ENCODE results near the gene LRRC56. TPM values are rescaled to one million over a fixed set of nuclear protein-coding genes. Genes with fewer than 3 reads are reported as not detected.

LRRC56 gene
- total RNA-seq, 1 donor from 2014 or later = 2.7 TPM

DNA sequence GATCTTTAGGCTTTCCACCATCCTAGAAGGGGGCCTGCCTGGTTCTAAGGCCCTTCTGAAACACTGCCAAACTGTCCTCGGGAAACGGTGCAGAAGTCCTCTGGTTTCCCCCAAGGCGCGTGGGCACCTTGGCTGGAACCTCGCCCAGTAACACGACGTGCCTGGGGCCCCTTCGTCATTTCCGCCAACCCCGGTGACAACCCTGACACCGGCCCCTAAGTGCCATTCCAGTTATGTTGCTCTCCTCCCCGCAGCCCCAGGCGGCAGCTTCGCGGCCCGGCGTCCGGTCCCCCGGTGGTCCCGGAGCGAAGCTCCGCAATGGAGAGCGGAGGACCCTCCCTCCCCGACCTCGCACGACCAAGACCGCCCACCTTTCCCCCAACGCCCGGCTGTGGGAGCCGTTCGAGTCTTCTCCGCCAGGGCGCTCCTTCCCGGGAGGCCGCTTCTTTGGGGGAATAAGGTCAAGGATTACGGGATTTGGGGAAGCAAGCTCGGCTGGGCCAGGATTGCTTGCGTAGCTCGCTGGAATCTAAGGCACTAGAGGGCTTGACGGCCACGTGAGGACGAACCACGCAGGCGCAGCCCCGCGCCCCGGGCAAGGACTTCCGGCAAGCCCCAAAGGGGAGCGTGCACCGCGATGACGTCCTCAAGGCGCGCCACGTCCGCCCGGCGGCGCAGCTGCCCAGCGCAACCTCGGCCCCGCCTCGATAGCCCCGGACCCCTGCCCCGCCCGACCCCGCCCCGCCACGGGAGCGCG, 30.9 kb upstream of the LRRC56 start:
- Mint-ChIP-seq H3K36me3 (ENCODE audit: low read depth) (peaks cover 4% of the 10 kb centered on the region), H3K9me3 (ENCODE audit: low read depth) (no peaks in the 10 kb centered on the region), H3K4me3 (ENCODE audit: unreplicated experiment) (peak overlapping the region; percentile 93), H3K27ac (ENCODE audit: unreplicated experiment) (peak overlapping the region; percentile 100), H3K4me1 (ENCODE audit: low read depth) (peaks cover 40% of the 10 kb centered on the region), H3K27me3 (ENCODE audit: low read depth) (no peaks in the 10 kb centered on the region)
- TF ChIP-seq, protein P1, sequence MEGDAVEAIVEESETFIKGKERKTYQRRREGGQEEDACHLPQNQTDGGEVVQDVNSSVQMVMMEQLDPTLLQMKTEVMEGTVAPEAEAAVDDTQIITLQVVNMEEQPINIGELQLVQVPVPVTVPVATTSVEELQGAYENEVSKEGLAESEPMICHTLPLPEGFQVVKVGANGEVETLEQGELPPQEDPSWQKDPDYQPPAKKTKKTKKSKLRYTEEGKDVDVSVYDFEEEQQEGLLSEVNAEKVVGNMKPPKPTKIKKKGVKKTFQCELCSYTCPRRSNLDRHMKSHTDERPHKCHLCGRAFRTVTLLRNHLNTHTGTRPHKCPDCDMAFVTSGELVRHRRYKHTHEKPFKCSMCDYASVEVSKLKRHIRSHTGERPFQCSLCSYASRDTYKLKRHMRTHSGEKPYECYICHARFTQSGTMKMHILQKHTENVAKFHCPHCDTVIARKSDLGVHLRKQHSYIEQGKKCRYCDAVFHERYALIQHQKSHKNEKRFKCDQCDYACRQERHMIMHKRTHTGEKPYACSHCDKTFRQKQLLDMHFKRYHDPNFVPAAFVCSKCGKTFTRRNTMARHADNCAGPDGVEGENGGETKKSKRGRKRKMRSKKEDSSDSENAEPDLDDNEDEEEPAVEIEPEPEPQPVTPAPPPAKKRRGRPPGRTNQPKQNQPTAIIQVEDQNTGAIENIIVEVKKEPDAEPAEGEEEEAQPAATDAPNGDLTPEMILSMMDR (IDR thresholded peaks at IDR 0.05) = peak; percentile 42
- no peak for DNase-seq (ENCODE audit: low spot score)

DNA sequence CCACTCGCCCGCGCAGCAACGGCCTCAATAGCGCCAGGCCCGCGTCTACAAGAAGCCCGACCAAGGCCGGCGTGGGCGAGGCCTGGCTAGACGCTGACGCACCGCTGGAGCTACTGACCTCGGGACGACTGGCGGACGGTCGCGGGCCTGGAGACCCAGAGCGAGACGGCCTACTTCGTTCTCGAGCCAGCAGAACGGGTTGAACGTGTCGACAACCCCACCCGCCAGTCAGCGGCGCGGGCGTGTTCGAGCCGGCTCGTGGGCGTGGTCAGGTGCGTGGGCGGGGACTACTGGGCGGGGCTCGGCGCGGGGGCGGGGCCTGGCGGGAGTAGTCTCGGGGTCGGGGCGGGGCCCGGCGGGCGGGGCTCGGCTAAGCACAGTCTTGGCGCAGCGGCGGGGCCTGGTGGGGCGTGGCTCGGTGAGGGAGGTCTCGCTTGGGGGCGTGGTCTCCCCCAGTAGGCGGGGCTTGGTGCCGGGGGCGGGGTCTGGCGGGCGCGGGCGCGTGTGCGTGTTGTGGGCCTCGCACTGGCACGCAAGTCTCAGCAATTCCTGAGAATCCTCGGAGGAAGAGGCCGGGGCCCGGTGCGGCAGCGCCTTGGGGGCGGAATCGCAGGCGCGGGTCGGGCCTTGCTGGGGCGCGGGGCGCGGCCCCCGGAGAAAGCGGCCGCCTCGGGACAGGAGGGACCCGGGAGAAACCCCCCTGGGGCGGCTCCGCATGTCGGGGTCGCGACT, 30.2 kb upstream of the LRRC56 start, which contains the start of gene RNH1:
TSS of gene RNH1 (minus strand) at position 248 of the 732 bp plus-strand sequence. CDS start 5,080 bp downstream, outside the sequence.
- peaks cover 40% of the 10 kb centered on the region for H3K4me1 Mint-ChIP-seq (ENCODE audit: low read depth)
- peak within 1 kb of the TSS; percentile 100 for H3K27ac Mint-ChIP-seq (ENCODE audit: unreplicated experiment)
- TF ChIP-seq, protein P1 (IDR thresholded peaks at IDR 0.05) = no peak
- peaks cover 7% of the 10 kb centered on the region for H3K36me3 Mint-ChIP-seq (ENCODE audit: low read depth)
- DNase-seq (ENCODE audit: low spot score) = peak; percentile 100
- H3K4me3 Mint-ChIP-seq (ENCODE audit: unreplicated experiment) = peak within 1 kb of the TSS; percentile 93
- no peaks in the 10 kb centered on the region for H3K9me3 Mint-ChIP-seq (ENCODE audit: low read depth)
- no peaks in the 10 kb centered on the region for H3K27me3 Mint-ChIP-seq (ENCODE audit: low read depth)

DNA sequence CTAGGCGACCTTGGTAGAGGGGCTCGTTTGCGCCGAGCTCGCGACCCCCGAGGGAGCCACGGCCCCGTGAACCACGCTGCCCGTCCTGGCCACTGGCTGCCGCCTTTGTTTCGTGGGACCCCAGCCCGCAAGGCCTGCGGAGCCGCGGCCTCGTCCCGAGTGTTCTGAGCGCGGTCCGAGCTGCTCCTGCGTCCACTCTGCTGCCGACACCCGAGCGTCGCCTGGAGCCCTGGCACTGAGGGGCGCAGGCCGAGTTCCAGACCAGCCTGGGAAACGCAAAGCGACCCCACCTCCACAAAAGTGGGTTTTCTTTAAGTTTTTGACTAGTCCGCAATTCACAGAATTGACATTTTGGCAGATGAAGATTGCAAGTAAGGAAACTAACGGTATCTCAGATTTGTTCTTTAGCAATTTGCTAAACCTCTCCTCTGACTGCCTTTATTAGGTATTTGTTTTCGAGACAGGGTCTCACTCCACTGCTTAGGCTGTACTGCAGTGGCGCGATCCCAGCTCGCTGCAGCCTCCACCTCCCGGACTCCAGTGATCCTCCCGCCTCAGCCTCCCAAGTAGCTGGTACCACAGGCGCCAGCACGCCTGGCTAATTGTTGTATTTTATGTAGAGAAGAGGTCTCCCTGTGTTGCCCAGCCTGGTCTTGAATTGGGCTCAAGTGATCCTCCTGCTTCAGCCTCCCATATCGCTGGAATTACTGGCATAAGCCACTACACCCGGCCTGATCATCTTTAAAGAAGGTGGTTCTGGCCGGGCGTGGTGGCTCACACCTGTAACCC, 29.4 kb upstream of the LRRC56 start:
- H3K4me1 Mint-ChIP-seq (ENCODE audit: low read depth) = peaks cover 38% of the 10 kb centered on the region
- H3K36me3 Mint-ChIP-seq (ENCODE audit: low read depth) = peaks cover 7% of the 10 kb centered on the region
- H3K9me3 Mint-ChIP-seq (ENCODE audit: low read depth) = no peaks in the 10 kb centered on the region
- TF ChIP-seq, protein P1 (IDR thresholded peaks at IDR 0.05) = no peak
- peak overlapping the region; percentile 74 for H3K27ac Mint-ChIP-seq (ENCODE audit: unreplicated experiment)
- no peaks in the 10 kb centered on the region for H3K27me3 Mint-ChIP-seq (ENCODE audit: low read depth)
- peak overlapping the region; percentile 93 for H3K4me3 Mint-ChIP-seq (ENCODE audit: unreplicated experiment)
- DNase-seq (ENCODE audit: low spot score) = no peak

DNA sequence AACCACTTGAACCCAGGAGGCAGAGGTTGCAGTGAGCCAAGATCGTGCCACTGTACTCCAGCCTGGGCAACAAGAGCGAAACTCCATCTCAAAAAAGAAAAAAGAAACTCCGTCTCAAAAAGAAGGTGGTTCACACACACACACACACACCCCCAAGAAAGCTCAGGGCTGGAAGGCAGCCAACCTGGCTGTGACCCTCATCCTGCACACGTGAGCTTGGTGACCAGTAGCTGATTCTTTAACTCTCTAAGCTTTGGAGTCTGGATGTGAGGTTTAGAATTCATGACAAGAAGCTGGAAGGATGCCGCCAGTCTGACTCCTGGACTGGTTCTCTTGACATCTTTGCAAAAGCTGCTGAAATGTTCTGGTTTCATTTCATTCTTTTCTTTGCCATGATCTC, 28.4 kb upstream of the LRRC56 start:
- H3K27ac Mint-ChIP-seq (ENCODE audit: unreplicated experiment) = no peak overlapping the region
- H3K4me3 Mint-ChIP-seq (ENCODE audit: unreplicated experiment) = peak overlapping the region; percentile 36
- H3K36me3 Mint-ChIP-seq (ENCODE audit: low read depth) = peaks cover 7% of the 10 kb centered on the region
- TF ChIP-seq, protein P1 (IDR thresholded peaks at IDR 0.05) = no peak
- H3K27me3 Mint-ChIP-seq (ENCODE audit: low read depth) = no peaks in the 10 kb centered on the region
- no peak for DNase-seq (ENCODE audit: low spot score)
- peaks cover 32% of the 10 kb centered on the region for H3K4me1 Mint-ChIP-seq (ENCODE audit: low read depth)
- H3K9me3 Mint-ChIP-seq (ENCODE audit: low read depth) = no peaks in the 10 kb centered on the region

Measured in chondrocyte (in vitro differentiated cells).